ENCODE data around the gene CFAP161. TPM values are rescaled to one million over a fixed set of nuclear protein-coding genes. Genes with fewer than 3 reads are reported as not detected.

CFAP161 gene
- total RNA-seq, 1 donor from 2014 or later, result not detected

- DNase-seq, result no peak
- Mint-ChIP-seq H3K36me3 (ENCODE audit: low read depth) (no peaks in the 10 kb centered on the region), H3K4me3 (no peak overlapping the region), H3K27me3 (peaks cover 30% of the 10 kb centered on the region), H3K27ac (no peak overlapping the region), H3K9me3 (no peaks in the 10 kb centered on the region), H3K4me1 (no peaks in the 10 kb centered on the region)
- intact Hi-C loops (cut with micrococcal nuclease), result no loop called here
Observed at GRCh38 chr15:81174125-81174791, 40.2 kb downstream of the CFAP161 start.

DNA sequence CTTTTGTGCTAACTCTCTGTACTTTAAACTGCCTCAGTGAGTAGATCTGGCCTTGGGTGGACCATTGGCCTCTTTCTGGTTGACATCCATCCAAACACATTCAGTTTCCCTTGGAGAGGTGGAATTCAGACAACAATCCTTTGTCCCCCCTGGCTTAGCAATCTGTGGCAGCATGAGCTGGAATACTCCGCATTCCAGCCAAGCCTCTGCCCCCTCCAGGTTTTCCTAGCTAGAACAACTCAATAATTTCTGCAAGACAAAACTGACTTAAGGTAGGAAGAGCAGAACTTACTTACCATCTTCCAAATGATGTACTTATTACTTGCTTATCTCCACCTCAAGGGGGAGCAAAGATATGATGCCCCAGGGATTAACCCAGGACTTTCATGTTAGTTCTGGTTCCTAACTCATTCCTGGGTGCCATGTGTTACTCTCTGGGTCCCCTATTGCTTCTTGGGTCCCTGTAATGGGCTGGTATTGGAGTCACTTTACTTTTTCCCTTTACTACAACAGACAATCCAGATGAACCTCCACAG, 40.8 kb downstream of the CFAP161 start:
- Mint-ChIP-seq H3K36me3 (ENCODE audit: low read depth) (no peaks in the 10 kb centered on the region), H3K4me1 (no peaks in the 10 kb centered on the region), H3K27ac (no peak overlapping the region), H3K9me3 (no peaks in the 10 kb centered on the region), H3K4me3 (no peak overlapping the region), H3K27me3 (peaks cover 31% of the 10 kb centered on the region)
- DNase-seq, result no peak
- intact Hi-C loops (cut with micrococcal nuclease), result no loop called here

- H3K9me3 Mint-ChIP-seq, result no peaks in the 10 kb centered on the region
- intact Hi-C loops (cut with micrococcal nuclease), result no loop called here
- H3K27ac Mint-ChIP-seq, result no peak overlapping the region
- H3K27me3 Mint-ChIP-seq, result peaks cover 29% of the 10 kb centered on the region
- no peaks in the 10 kb centered on the region for H3K36me3 Mint-ChIP-seq (ENCODE audit: low read depth)
- no peak for DNase-seq
- H3K4me1 Mint-ChIP-seq, result no peaks in the 10 kb centered on the region
- no peak overlapping the region for H3K4me3 Mint-ChIP-seq
Observed at GRCh38 chr15:81175496-81175895, 41.4 kb downstream of the CFAP161 start.

DNA sequence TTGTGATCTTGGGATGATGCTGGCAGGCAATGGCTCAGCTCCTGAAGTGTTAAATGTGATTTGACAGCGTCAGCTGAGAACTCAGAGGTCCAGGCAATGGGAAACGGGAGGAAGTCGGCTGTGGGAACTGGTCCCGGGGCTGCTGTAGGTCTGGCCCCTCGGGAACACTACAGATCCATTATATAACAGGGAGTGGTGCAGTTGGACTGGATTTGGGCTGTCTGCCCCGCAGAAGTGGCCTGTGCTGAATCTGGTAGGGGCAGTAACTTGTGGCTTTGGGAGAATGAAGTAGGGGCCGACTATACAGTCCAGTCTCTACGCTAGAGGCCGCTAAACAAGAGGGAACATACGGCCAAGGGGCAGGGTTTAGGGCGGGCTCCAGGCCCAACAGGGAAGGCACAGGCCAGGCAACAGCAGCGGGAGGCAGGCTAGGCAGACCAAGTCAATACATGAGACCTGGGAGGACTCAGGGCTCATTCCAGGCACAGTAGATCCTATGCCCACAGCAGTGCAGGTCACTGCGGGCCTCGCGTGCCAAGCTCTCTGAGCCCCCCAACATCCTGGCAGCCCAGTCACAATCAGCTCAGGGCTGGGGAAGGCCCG, 42.3 kb downstream of the CFAP161 start:
- intact Hi-C loops (cut with micrococcal nuclease), result no loop called here
- no peak overlapping the region for H3K4me3 Mint-ChIP-seq
- peaks cover 27% of the 10 kb centered on the region for H3K27me3 Mint-ChIP-seq
- H3K36me3 Mint-ChIP-seq (ENCODE audit: low read depth), result no peaks in the 10 kb centered on the region
- DNase-seq, result no peak
- H3K4me1 Mint-ChIP-seq, result no peaks in the 10 kb centered on the region
- H3K9me3 Mint-ChIP-seq, result no peaks in the 10 kb centered on the region
- H3K27ac Mint-ChIP-seq, result no peak overlapping the region

GRCh38 chr15:81178365-81178764, 44.3 kb downstream of the CFAP161 start:
- H3K36me3 Mint-ChIP-seq (ENCODE audit: low read depth), result no peaks in the 10 kb centered on the region
- H3K27ac Mint-ChIP-seq, result no peak overlapping the region
- no peak for DNase-seq
- H3K4me3 Mint-ChIP-seq, result no peak overlapping the region
- intact Hi-C loops (cut with micrococcal nuclease), result no loop called here
- H3K27me3 Mint-ChIP-seq, result peaks cover 34% of the 10 kb centered on the region
- H3K4me1 Mint-ChIP-seq, result peaks cover 3% of the 10 kb centered on the region
- no peaks in the 10 kb centered on the region for H3K9me3 Mint-ChIP-seq

DNA sequence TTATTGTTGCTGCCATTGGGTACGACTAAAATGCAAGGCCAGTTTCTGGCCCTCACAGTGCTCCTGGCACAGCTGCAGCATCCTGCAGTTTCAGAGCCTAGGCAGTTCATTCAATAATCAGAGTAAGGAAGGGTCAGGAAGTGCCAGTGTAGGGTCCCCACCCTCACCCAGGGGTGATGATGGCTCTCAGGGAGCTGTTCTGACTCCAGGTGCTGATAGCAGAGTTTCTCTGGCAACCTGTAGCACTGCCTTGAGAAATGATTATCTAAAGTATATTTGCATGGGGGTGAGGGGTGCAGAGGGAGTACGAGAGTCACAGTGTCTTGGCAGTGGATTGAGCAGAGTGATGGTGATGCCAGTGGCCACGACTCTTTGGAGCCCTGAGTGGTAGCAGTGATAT, 47.1 kb downstream of the CFAP161 start:
- Mint-ChIP-seq H3K4me3 (no peak overlapping the region), H3K27ac (no peak overlapping the region), H3K4me1 (peaks cover 8% of the 10 kb centered on the region), H3K36me3 (ENCODE audit: low read depth) (no peaks in the 10 kb centered on the region), H3K9me3 (no peaks in the 10 kb centered on the region), H3K27me3 (peaks cover 40% of the 10 kb centered on the region)
- DNase-seq, result no peak
- intact Hi-C loops (cut with micrococcal nuclease), result no loop called here

DNA sequence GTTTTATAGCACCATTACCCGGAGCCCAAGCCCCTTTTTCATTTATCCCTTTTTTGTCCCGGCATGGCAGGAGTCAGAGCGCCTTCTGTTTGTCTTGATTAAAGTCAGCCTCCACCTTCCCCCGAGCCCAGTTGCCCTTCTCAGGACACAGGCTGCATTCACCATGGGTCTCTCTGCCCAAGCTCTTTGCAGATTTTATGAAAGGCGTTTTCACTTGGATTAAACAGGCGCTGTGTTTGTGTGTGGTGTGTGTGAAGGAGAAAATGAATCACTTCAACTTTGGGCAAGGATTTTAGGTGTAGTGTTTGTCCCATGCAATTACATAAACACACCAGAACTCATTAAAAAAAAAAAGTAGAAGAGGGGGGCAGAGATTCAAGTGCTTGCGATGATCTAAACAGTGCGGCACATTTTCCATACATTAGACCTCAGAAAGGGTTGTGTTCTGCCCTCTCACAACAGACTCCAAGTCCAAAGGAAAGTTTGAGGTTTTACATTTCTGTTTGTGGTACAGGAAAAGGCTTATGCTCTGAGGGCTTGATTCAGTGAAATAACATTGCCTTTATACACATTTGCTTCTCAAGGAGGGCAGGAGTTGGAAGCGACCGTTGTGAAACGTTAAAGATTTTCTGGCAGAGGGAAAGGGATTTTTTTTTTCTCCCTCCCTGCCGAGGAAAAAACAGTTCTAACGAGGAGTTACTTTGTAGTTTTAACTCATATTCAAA, 48.1 kb downstream of the CFAP161 start:
- intact Hi-C loops (cut with micrococcal nuclease), result no loop called here

GRCh38 chr15:81182756-81183438, 48.8 kb downstream of the CFAP161 start:
- Mint-ChIP-seq H3K4me1 (peaks cover 8% of the 10 kb centered on the region), H3K4me3 (no peak overlapping the region), H3K27ac (no peak overlapping the region), H3K27me3 (peaks cover 37% of the 10 kb centered on the region), H3K9me3 (no peaks in the 10 kb centered on the region), H3K36me3 (ENCODE audit: low read depth) (no peaks in the 10 kb centered on the region)
- intact Hi-C loops (cut with micrococcal nuclease), result no loop called here
- DNase-seq, result no peak

More for the DNA sequence above, 48.1 kb downstream of the CFAP161 start:
- Mint-ChIP-seq H3K27me3 (peaks cover 40% of the 10 kb centered on the region), H3K36me3 (ENCODE audit: low read depth) (no peaks in the 10 kb centered on the region), H3K9me3 (no peaks in the 10 kb centered on the region), H3K4me3 (no peak overlapping the region), H3K27ac (no peak overlapping the region), H3K4me1 (peaks cover 8% of the 10 kb centered on the region)
- DNase-seq, result no peak

- Mint-ChIP-seq H3K4me3 (no peak overlapping the region), H3K27me3 (peaks cover 37% of the 10 kb centered on the region), H3K27ac (no peak overlapping the region), H3K36me3 (ENCODE audit: low read depth) (no peaks in the 10 kb centered on the region), H3K4me1 (peaks cover 8% of the 10 kb centered on the region), H3K9me3 (no peaks in the 10 kb centered on the region)
- no peak for DNase-seq
- intact Hi-C loops (cut with micrococcal nuclease), result no loop called here
Observed at GRCh38 chr15:81183439-81183775, 49.3 kb downstream of the CFAP161 start.

DNA sequence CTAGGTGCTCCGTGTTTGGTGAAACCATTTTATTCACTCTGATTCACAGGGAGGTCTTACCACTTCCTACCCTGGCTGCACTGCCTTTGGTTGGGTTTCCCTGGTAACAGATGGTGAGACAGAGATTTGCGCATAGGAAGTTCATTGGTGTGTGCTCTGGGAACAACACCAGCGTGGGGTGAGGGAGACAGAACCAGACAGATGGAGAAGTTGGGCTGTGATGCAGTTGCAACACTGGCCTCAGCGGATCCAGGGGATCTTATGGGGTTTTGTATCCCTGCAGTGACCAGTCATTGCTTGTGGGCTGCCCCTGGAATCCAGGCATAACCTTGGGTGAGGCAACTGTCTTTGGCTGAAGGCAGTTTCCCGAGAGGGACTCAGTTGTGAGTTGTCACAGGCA, 50.1 kb downstream of the CFAP161 start:
- Mint-ChIP-seq H3K4me3 (no peak overlapping the region), H3K36me3 (ENCODE audit: low read depth) (no peaks in the 10 kb centered on the region), H3K4me1 (peaks cover 8% of the 10 kb centered on the region), H3K27me3 (peaks cover 35% of the 10 kb centered on the region), H3K27ac (no peak overlapping the region), H3K9me3 (no peaks in the 10 kb centered on the region)
- intact Hi-C loops (cut with micrococcal nuclease), result no loop called here
- DNase-seq, result no peak

DNA sequence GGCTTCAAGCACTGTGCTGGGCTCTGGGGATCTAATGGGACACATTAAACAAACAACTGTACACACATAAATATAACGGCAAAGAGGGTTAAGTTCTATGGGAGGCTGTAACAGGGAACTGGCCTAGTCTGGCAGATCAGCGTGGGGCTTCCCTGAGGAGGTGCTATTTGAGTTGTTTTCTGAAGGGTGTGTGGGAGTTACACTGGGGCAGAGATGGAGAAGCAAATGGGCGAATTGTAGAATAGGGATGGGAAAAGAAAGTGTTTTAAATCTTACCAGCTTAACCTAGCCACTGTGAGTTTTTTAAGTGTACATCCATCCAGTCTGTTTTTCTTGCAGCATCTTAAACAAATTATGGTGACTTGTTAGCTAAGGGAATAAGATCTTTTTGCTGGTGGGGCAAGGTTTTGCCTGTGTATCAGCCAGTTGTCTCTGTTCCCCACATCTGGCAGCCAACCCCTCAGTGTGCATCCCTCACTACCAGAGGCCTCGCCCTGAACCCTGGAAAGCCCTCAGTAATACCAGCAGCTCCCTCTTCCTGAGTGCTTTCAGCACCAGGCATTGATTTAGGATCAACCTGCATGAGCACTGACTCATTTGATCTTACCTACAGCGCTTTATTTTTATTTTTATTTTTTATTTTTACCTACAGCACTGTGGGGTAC, 51.7 kb downstream of the CFAP161 start:
- no peak overlapping the region for H3K27ac Mint-ChIP-seq

GRCh38 chr15:81188354-81188753, 54.3 kb downstream of the CFAP161 start:
- Mint-ChIP-seq H3K9me3 (no peaks in the 10 kb centered on the region), H3K4me1 (peaks cover 5% of the 10 kb centered on the region), H3K27me3 (peaks cover 18% of the 10 kb centered on the region), H3K27ac (no peak overlapping the region), H3K36me3 (ENCODE audit: low read depth) (no peaks in the 10 kb centered on the region), H3K4me3 (no peak overlapping the region)
- intact Hi-C loops (cut with micrococcal nuclease), result no loop called here
- DNase-seq, result no peak

More for the DNA sequence above, 51.7 kb downstream of the CFAP161 start:
- Mint-ChIP-seq H3K9me3 (no peaks in the 10 kb centered on the region), H3K4me3 (no peak overlapping the region), H3K27me3 (peaks cover 32% of the 10 kb centered on the region), H3K36me3 (ENCODE audit: low read depth) (no peaks in the 10 kb centered on the region), H3K4me1 (peaks cover 8% of the 10 kb centered on the region)
- DNase-seq, result no peak
- intact Hi-C loops (cut with micrococcal nuclease), result no loop called here

DNA sequence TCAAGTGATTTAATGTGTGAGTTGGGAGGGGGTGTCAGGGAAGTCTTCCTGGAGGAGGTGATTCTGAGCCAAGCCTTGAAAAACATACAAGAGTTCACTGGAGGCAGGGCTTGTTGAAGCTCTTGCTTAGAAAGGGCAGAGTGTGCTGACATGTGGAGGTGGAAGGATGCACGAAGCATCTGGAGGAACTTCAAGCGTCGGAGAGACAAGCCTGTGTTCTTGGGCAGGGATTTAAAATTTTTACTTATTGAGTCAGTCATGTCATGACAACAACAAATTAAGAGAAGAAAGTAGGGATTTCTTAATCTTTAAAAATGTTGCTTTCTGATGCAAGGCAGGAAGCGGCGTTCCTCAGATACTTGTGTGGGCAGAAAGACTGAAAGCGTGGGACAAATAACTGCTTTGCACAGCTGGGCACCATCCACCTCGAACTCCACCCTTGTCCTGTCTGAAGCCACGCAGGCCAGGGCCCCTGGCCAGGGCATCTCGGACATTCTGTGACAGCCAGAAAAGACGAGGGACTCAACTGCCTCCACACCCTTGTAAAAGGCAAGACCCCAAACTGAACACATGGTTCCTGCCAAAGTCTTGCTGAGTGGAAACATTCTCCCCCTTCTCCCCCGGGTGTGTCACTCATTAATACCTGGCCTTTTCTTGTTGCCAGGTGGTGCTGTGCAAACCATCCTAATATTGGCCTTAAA, 55.7 kb downstream of the CFAP161 start:
- DNase-seq, result no peak
- intact Hi-C loops (cut with micrococcal nuclease), result no loop called here
- Mint-ChIP-seq H3K9me3 (no peaks in the 10 kb centered on the region), H3K4me1 (no peaks in the 10 kb centered on the region), H3K4me3 (no peak overlapping the region), H3K36me3 (ENCODE audit: low read depth) (no peaks in the 10 kb centered on the region), H3K27ac (no peak overlapping the region), H3K27me3 (peaks cover 15% of the 10 kb centered on the region)

Data from activated CD4-positive, alpha-beta T cell treated with anti-CD3 and anti-CD28 coated beads, Interleukin-2, amount 10 ng/mL, durations not matched to agents 24 days and 14 days (primary cell).